ENCODE data around the gene ZSWIM6. TPM values are rescaled to one million over a fixed set of nuclear protein-coding genes. Genes with fewer than 3 reads are reported as not detected.

Gene ZSWIM6
- total RNA-seq, 2 experiments from 2014 or later = 0.06 to 0.17 TPM

DNA sequence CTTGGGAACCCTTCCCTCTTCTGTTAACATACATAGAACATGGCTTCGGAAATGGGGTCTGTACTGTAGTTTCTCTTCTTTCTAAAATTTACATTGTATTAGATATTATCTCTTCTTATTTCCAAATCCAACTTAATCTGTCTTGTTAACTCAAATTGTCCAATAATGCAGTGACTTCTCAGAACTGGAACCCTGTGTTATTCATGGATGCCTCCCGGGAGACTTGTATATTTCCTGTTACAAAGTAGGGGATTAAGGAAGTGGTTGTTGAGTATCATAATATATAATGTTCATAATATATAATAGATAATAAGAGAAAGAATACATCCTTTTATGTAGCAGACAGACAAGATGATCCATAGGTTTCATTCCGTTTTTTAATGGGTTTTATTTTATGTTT lies 128.4 kb downstream of the ZSWIM6 start:
- ChIA-PET CTCF (ENCODE audit: unreplicated experiment) (no interaction called here), POLR2A (no interaction called here)
- DNase-seq (ENCODE audit: low spot score) = no peak
- intact Hi-C loops (cut with micrococcal nuclease; ENCODE audit: unreplicated experiment) = no loop called here
- no peak overlapping the region for H2AFZ ChIP-seq (ENCODE audit: low read length)
- H3K36me3 ChIP-seq (ENCODE audit: insufficient read depth, low read length) = no peaks in the 10 kb centered on the region
- no peaks in the 10 kb centered on the region for H3K79me2 ChIP-seq (ENCODE audit: insufficient read depth, low read depth, low read length)
- no peaks in the 10 kb centered on the region for H3K9me2 ChIP-seq (ENCODE audit: insufficient read depth, low read length)
- no peak overlapping the region for H3K4me2 ChIP-seq (ENCODE audit: low read length)
- no peak overlapping the region for H3K4me3 ChIP-seq (ENCODE audit: low read depth, low read length, poor library complexity, severe bottlenecking)
- BruUV-seq (replicated peaks) = no TSS peak
- no peaks in the 10 kb centered on the region for H3K9me3 ChIP-seq (ENCODE audit: low read length)
- no peaks in the 10 kb centered on the region for H3K4me1 ChIP-seq (ENCODE audit: insufficient read depth, low read length, poor library complexity, severe bottlenecking)
- no peak overlapping the region for H3K27ac ChIP-seq (ENCODE audit: low read depth, low read length, poor library complexity, severe bottlenecking)
- no peaks in the 10 kb centered on the region for H4K20me1 ChIP-seq (ENCODE audit: insufficient read depth, low read length)
- TF ChIP-seq, protein P1, sequence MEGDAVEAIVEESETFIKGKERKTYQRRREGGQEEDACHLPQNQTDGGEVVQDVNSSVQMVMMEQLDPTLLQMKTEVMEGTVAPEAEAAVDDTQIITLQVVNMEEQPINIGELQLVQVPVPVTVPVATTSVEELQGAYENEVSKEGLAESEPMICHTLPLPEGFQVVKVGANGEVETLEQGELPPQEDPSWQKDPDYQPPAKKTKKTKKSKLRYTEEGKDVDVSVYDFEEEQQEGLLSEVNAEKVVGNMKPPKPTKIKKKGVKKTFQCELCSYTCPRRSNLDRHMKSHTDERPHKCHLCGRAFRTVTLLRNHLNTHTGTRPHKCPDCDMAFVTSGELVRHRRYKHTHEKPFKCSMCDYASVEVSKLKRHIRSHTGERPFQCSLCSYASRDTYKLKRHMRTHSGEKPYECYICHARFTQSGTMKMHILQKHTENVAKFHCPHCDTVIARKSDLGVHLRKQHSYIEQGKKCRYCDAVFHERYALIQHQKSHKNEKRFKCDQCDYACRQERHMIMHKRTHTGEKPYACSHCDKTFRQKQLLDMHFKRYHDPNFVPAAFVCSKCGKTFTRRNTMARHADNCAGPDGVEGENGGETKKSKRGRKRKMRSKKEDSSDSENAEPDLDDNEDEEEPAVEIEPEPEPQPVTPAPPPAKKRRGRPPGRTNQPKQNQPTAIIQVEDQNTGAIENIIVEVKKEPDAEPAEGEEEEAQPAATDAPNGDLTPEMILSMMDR (conservative IDR thresholded peaks at IDR 0.05; ENCODE audit: low read length) = no peak
- TF ChIP-seq EZH2phosphoT487 (IDR thresholded peaks at IDR 0.05; ENCODE audit: borderline replicate concordance, low read depth, low read length) = no peak

DNA sequence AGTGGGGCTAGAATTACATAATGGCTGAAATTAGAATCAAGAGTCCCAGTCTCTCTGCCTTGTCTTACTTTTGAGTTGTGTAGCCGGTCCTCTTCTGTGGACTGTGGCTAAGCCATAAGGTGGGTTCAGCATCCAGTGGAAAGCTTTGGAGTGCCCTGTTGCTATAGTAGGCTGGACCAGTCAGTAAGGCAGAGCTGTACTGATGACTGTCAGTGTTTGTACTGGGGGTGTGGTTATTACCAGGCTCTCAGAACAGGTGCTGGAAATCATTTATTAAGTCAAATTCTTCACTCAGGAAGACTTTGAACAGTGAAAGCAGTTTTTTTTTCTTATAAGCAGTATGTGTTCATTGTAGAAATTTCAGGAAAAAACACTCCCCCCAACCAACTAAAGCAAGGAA lies 129.4 kb downstream of the ZSWIM6 start:
- no peaks in the 10 kb centered on the region for H3K79me2 ChIP-seq (ENCODE audit: insufficient read depth, low read depth, low read length)

DNA sequence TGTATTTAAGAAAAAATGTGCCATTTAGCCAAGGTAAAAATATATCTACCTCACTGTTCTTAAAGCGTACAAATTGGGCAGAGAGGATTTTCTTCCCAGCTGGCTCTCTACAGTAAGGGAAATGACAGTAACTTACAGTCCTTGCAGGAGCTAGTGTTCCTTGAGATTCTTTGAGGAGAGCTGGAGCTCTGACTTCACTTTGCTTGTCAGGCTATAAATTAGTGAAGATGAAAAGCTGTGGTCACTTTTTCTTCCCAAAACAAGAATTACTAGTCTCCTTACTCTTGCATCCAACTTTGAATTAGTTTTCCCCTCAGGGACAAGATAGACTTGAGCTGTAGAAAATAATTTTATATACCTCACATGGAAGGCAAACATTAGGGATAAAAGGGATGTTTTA lies 129.9 kb downstream of the ZSWIM6 start:
- H3K79me2 ChIP-seq (ENCODE audit: insufficient read depth, low read depth, low read length) = no peaks in the 10 kb centered on the region
- TF ChIP-seq, protein P1 (conservative IDR thresholded peaks at IDR 0.05; ENCODE audit: low read length) = no peak
- TF ChIP-seq EZH2phosphoT487 (IDR thresholded peaks at IDR 0.05; ENCODE audit: borderline replicate concordance, low read depth, low read length) = no peak
- no peaks in the 10 kb centered on the region for H3K9me2 ChIP-seq (ENCODE audit: insufficient read depth, low read length)
- intact Hi-C loops (cut with micrococcal nuclease; ENCODE audit: unreplicated experiment) = no loop called here
- no peak overlapping the region for H3K4me3 ChIP-seq (ENCODE audit: low read depth, low read length, poor library complexity, severe bottlenecking)
- DNase-seq (ENCODE audit: low spot score) = no peak
- no peak overlapping the region for H3K4me2 ChIP-seq (ENCODE audit: low read length)
- no peaks in the 10 kb centered on the region for H3K9me3 ChIP-seq (ENCODE audit: low read length)
- ChIA-PET POLR2A (interaction anchor here (0.6 kb wide), 1 partner anchor 94 kb away, joined by 3 read pairs; no protein-coding TSS in a partner anchor), CTCF (ENCODE audit: unreplicated experiment) (no interaction called here)
- H3K36me3 ChIP-seq (ENCODE audit: insufficient read depth, low read length) = no peaks in the 10 kb centered on the region
- no peak overlapping the region for H3K27ac ChIP-seq (ENCODE audit: low read depth, low read length, poor library complexity, severe bottlenecking)
- no peaks in the 10 kb centered on the region for H4K20me1 ChIP-seq (ENCODE audit: insufficient read depth, low read length)
- no peak overlapping the region for H2AFZ ChIP-seq (ENCODE audit: low read length)
- H3K4me1 ChIP-seq (ENCODE audit: insufficient read depth, low read length, poor library complexity, severe bottlenecking) = no peaks in the 10 kb centered on the region
- BruUV-seq (replicated peaks) = no TSS peak

More for the DNA sequence above, 129.4 kb downstream of the ZSWIM6 start:
- intact Hi-C loops (cut with micrococcal nuclease; ENCODE audit: unreplicated experiment) = no loop called here
- no TSS peak for BruUV-seq (replicated peaks)
- Histone ChIP-seq H3K4me2 (ENCODE audit: low read length) (no peak overlapping the region), H2AFZ (ENCODE audit: low read length) (no peak overlapping the region), H3K36me3 (ENCODE audit: insufficient read depth, low read length) (no peaks in the 10 kb centered on the region), H3K4me1 (ENCODE audit: insufficient read depth, low read length, poor library complexity, severe bottlenecking) (no peaks in the 10 kb centered on the region), H3K27ac (ENCODE audit: low read depth, low read length, poor library complexity, severe bottlenecking) (no peak overlapping the region), H4K20me1 (ENCODE audit: insufficient read depth, low read length) (no peaks in the 10 kb centered on the region), H3K9me2 (ENCODE audit: insufficient read depth, low read length) (no peaks in the 10 kb centered on the region), H3K4me3 (ENCODE audit: low read depth, low read length, poor library complexity, severe bottlenecking) (no peak overlapping the region), H3K9me3 (ENCODE audit: low read length) (no peaks in the 10 kb centered on the region)
- CTCF ChIA-PET (ENCODE audit: unreplicated experiment) = no interaction called here
- TF ChIP-seq, protein P1 (conservative IDR thresholded peaks at IDR 0.05; ENCODE audit: low read length) = no peak
- TF ChIP-seq EZH2phosphoT487 (IDR thresholded peaks at IDR 0.05; ENCODE audit: borderline replicate concordance, low read depth, low read length) = no peak
- no peak for DNase-seq (ENCODE audit: low spot score)
- POLR2A ChIA-PET = no interaction called here
